CD4-positive, CD25-positive, alpha-beta regulatory T cell (primary cell): ENCODE results near the gene DENND1A. TPM values are rescaled to one million over a fixed set of nuclear protein-coding genes. Genes with fewer than 3 reads are reported as not detected.

Experiments used
- ATAC-seq, 2 donors: fragments of 150-1000 bp; cut with Tn5 transposase; one replicate each; pipeline ENCODE4 v1.10.0; 2021; ENCODE audit warnings: low read depth in 2 of 2, moderate number of reproducible peaks in 2 of 2, moderate library complexity in 1 of 2
- DNase-seq, 3 donors: peaks; one replicate each; pipeline versions ENCODE4 v3.0.0 to v3.0.0-alpha.2; 2012 to 2022; ENCODE audit warnings: mixed read lengths in 1 of 3
- H3K27ac ChIP-seq: one replicate; pipeline ENCODE4 v1.7.0; 2013; ENCODE audit warnings: mild to moderate bottlenecking, low read length; ENCODE audit not compliant: insufficient read depth, poor library complexity, severe bottlenecking
- H3K27me3 ChIP-seq: one replicate; pipeline ENCODE4 v1.7.0; 2013; ENCODE audit warnings: low read length; ENCODE audit not compliant: control insufficient read depth, insufficient read depth
- H3K36me3 ChIP-seq: one replicate; pipeline ENCODE4 v1.7.0; 2013; ENCODE audit warnings: mild to moderate bottlenecking, low read length, moderate library complexity; ENCODE audit not compliant: control insufficient read depth, insufficient read depth
- H3K4me1 ChIP-seq: 2 replicates; pipeline ENCODE4 v1.7.0; 2013; ENCODE audit warnings: mild to moderate bottlenecking, low read length; ENCODE audit not compliant: insufficient read depth, control insufficient read depth, poor library complexity, severe bottlenecking
- H3K4me3 ChIP-seq: one replicate; pipeline ENCODE4 v1.7.0; 2013; ENCODE audit warnings: low read depth, mild to moderate bottlenecking, low read length, moderate library complexity
- H3K9me3 ChIP-seq, 2 experiments: 1 replicate in 1 of 2; 2 replicates in 1 of 2; pipeline ENCODE4 v1.7.0; 2013; ENCODE audit warnings: low read length in 2 of 2, mild to moderate bottlenecking in 1 of 2, moderate library complexity in 1 of 2; ENCODE audit not compliant: control insufficient read depth in 2 of 2
- H3K27ac Mint-ChIP-seq, 3 donors: one replicate each; pipeline ENCODE4 v1.8.0; 2020 to 2022; ENCODE audit warnings: mild to moderate bottlenecking in 3 of 3, mixed read lengths in 3 of 3, moderate library complexity in 2 of 3
- H3K27me3 Mint-ChIP-seq: one replicate; pipeline ENCODE4 v1.8.0; 2022; ENCODE audit warnings: mild to moderate bottlenecking, mixed read lengths
- H3K36me3 Mint-ChIP-seq: one replicate; pipeline ENCODE4 v1.8.0; 2020; ENCODE audit warnings: mixed read lengths
- H3K4me1 Mint-ChIP-seq, 4 donors: one replicate each; pipeline ENCODE4 v1.8.0; 2020 to 2022; ENCODE audit warnings: mixed read lengths in 4 of 4, mild to moderate bottlenecking in 1 of 4
- H3K4me3 Mint-ChIP-seq, 4 donors: one replicate each; pipeline ENCODE4 v1.8.0; 2020 to 2022; ENCODE audit warnings: mild to moderate bottlenecking in 4 of 4, mixed read lengths in 4 of 4, moderate library complexity in 3 of 4
- H3K9me3 Mint-ChIP-seq, 7 donors: one replicate each; pipeline ENCODE4 v1.8.0; 2020 to 2022; ENCODE audit warnings: mixed read lengths in 7 of 7, mild to moderate bottlenecking in 3 of 7, moderate library complexity in 2 of 7
- polyA plus RNA-seq, 4 donors: library from polyadenylated mRNA; unstranded; fragments of 300-500 nt; fragmentation: Illumina TruSeq; gene quantifications; one replicate each; pipeline ENCODE4 v1.2.3, GENCODE V29; 2021
- total RNA-seq: library from RNA; stranded (reverse); gene quantifications from one replicate; pipeline ENCODE4 v1.2.3, GENCODE V29; 2022

Gene DENND1A
- total and polyA plus RNA-seq, 5 donors from 2014 or later, result 3.5 to 21.8 (median 4.7) TPM

- H3K36me3 ChIP-seq, result no peaks in the 10 kb centered on the region
- no peaks in the 10 kb centered on the region for H3K36me3 Mint-ChIP-seq
- no peak overlapping the region for H3K27ac Mint-ChIP-seq
- H3K9me3 Mint-ChIP-seq, result no peaks in the 10 kb centered on the region
- H3K9me3 ChIP-seq, result no peaks in the 10 kb centered on the region
- ATAC-seq (no peak), DNase-seq (no peak)
- H3K4me3 ChIP-seq, result no peak overlapping the region
- H3K27me3 ChIP-seq, result no peaks in the 10 kb centered on the region
- H3K4me1 ChIP-seq, result no peaks in the 10 kb centered on the region
- no peak overlapping the region for H3K4me3 Mint-ChIP-seq
- H3K27me3 Mint-ChIP-seq, result no peaks in the 10 kb centered on the region
- no peaks in the 10 kb centered on the region for H3K4me1 Mint-ChIP-seq
- no peak overlapping the region for H3K27ac ChIP-seq
These were observed 443.5 kb downstream of the DENND1A start for GRCh38 chr9:123486431-123486830.

GRCh38 chr9:123485216-123485615 is 444.7 kb downstream of the DENND1A start:
- no peak overlapping the region for H3K4me3 Mint-ChIP-seq
- DNase-seq, result no peak
- Histone ChIP-seq H3K4me1 (no peaks in the 10 kb centered on the region), H3K4me3 (no peak overlapping the region), H3K36me3 (no peaks in the 10 kb centered on the region), H3K27me3 (no peaks in the 10 kb centered on the region), H3K27ac (no peak overlapping the region), H3K9me3 (no peaks in the 10 kb centered on the region)
- no peaks in the 10 kb centered on the region for H3K4me1 Mint-ChIP-seq
- no peak overlapping the region for H3K27ac Mint-ChIP-seq
- ATAC-seq, result no peak
- H3K27me3 Mint-ChIP-seq, result no peaks in the 10 kb centered on the region
- H3K36me3 Mint-ChIP-seq, result no peaks in the 10 kb centered on the region
- no peaks in the 10 kb centered on the region for H3K9me3 Mint-ChIP-seq

GRCh38 chr9:123484130-123484529 is 445.8 kb downstream of the DENND1A start:
- Histone ChIP-seq H3K36me3 (no peaks in the 10 kb centered on the region), H3K4me3 (no peak overlapping the region), H3K27me3 (no peaks in the 10 kb centered on the region), H3K9me3 (no peaks in the 10 kb centered on the region), H3K4me1 (no peaks in the 10 kb centered on the region), H3K27ac (no peak overlapping the region)
- Mint-ChIP-seq H3K36me3 (no peaks in the 10 kb centered on the region), H3K9me3 (no peaks in the 10 kb centered on the region), H3K4me3 (peak overlapping the region in 1 of 4 donors; percentile 33), H3K4me1 (no peaks in the 10 kb centered on the region), H3K27me3 (no peaks in the 10 kb centered on the region), H3K27ac (no peak overlapping the region)
- no peak for DNase-seq
- no peak for ATAC-seq

- no peaks in the 10 kb centered on the region for H3K27me3 ChIP-seq
- Mint-ChIP-seq H3K27ac (no peak overlapping the region), H3K4me1 (no peaks in the 10 kb centered on the region), H3K9me3 (no peaks in the 10 kb centered on the region), H3K4me3 (no peak overlapping the region), H3K27me3 (no peaks in the 10 kb centered on the region), H3K36me3 (no peaks in the 10 kb centered on the region)
- no peaks in the 10 kb centered on the region for H3K4me1 ChIP-seq
- DNase-seq (no peak), ATAC-seq (no peak)
- no peaks in the 10 kb centered on the region for H3K36me3 ChIP-seq
- no peaks in the 10 kb centered on the region for H3K9me3 ChIP-seq
- H3K27ac ChIP-seq, result no peak overlapping the region
- no peak overlapping the region for H3K4me3 ChIP-seq
These were observed 446.6 kb downstream of the DENND1A start for GRCh38 chr9:123483191-123483803.

- Histone ChIP-seq H3K9me3 (no peaks in the 10 kb centered on the region), H3K27ac (no peak overlapping the region), H3K4me3 (no peak overlapping the region), H3K36me3 (no peaks in the 10 kb centered on the region), H3K4me1 (no peaks in the 10 kb centered on the region), H3K27me3 (no peaks in the 10 kb centered on the region)
- DNase-seq (no peak), ATAC-seq (no peak)
- Mint-ChIP-seq H3K9me3 (no peaks in the 10 kb centered on the region), H3K27me3 (no peaks in the 10 kb centered on the region), H3K27ac (no peak overlapping the region), H3K4me3 (no peak overlapping the region), H3K4me1 (no peaks in the 10 kb centered on the region), H3K36me3 (no peaks in the 10 kb centered on the region)
These were observed 447.5 kb downstream of the DENND1A start for GRCh38 chr9:123482295-123482968.

GRCh38 chr9:123481209-123481865 is 448.6 kb downstream of the DENND1A start:
- Mint-ChIP-seq H3K4me1 (no peaks in the 10 kb centered on the region), H3K36me3 (no peaks in the 10 kb centered on the region), H3K4me3 (no peak overlapping the region), H3K27ac (no peak overlapping the region), H3K9me3 (no peaks in the 10 kb centered on the region), H3K27me3 (no peaks in the 10 kb centered on the region)
- Histone ChIP-seq H3K4me1 (no peaks in the 10 kb centered on the region), H3K9me3 (no peaks in the 10 kb centered on the region), H3K27ac (no peak overlapping the region), H3K27me3 (no peaks in the 10 kb centered on the region), H3K4me3 (no peak overlapping the region), H3K36me3 (no peaks in the 10 kb centered on the region)
- no peak for DNase-seq
- no peak for ATAC-seq

GRCh38 chr9:123480791-123481190 is 449.1 kb downstream of the DENND1A start:
- no peak for DNase-seq
- peak overlapping the region in 1 of 3 donors; percentile 9 for H3K27ac Mint-ChIP-seq

GRCh38 chr9:123480096-123480495 is 449.8 kb downstream of the DENND1A start:
- Mint-ChIP-seq H3K27ac (no peak overlapping the region), H3K4me3 (no peak overlapping the region), H3K27me3 (no peaks in the 10 kb centered on the region), H3K4me1 (no peaks in the 10 kb centered on the region), H3K36me3 (no peaks in the 10 kb centered on the region), H3K9me3 (no peaks in the 10 kb centered on the region)
- H3K27me3 ChIP-seq, result no peaks in the 10 kb centered on the region
- ATAC-seq, result no peak
- H3K9me3 ChIP-seq, result no peaks in the 10 kb centered on the region
- no peaks in the 10 kb centered on the region for H3K4me1 ChIP-seq
- DNase-seq, result no peak
- no peak overlapping the region for H3K27ac ChIP-seq
- H3K4me3 ChIP-seq, result no peak overlapping the region
- no peaks in the 10 kb centered on the region for H3K36me3 ChIP-seq

More at GRCh38 chr9:123480791-123481190, 449.1 kb downstream of the DENND1A start:
- H3K4me3 Mint-ChIP-seq, result no peak overlapping the region
- Histone ChIP-seq H3K9me3 (no peaks in the 10 kb centered on the region), H3K27me3 (no peaks in the 10 kb centered on the region), H3K36me3 (no peaks in the 10 kb centered on the region), H3K4me1 (no peaks in the 10 kb centered on the region), H3K27ac (no peak overlapping the region), H3K4me3 (no peak overlapping the region)
- no peaks in the 10 kb centered on the region for H3K36me3 Mint-ChIP-seq
- H3K4me1 Mint-ChIP-seq, result no peaks in the 10 kb centered on the region
- ATAC-seq, result no peak
- H3K9me3 Mint-ChIP-seq, result no peaks in the 10 kb centered on the region
- H3K27me3 Mint-ChIP-seq, result no peaks in the 10 kb centered on the region
